BE2C (cell line): Measurements from ENCODE around the gene EYA2.

Source experiments
- DNase-seq: peaks from one replicate; pipeline ENCODE4 v3.0.0-alpha.2; 2020
- H3K27me3 ChIP-seq: fragments of 250-450 bp; sonication (Bioruptor Pico); 2 replicates; pipeline ENCODE4 v1.5.1; 2020; ENCODE audit warnings: mild to moderate bottlenecking
- H3K36me3 ChIP-seq: fragments of 250-450 bp; sonication (Bioruptor Pico); 2 replicates; pipeline ENCODE4 v1.5.1; 2020; ENCODE audit warnings: mild to moderate bottlenecking
- H3K4me1 ChIP-seq: fragments of 250-450 bp; sonication (Bioruptor Pico); 2 replicates; pipeline ENCODE4 v1.5.1; 2020
- H3K4me3 ChIP-seq: 2 replicates; pipeline ENCODE4 v1.5.1; 2011; ENCODE audit warnings: low read depth, low read length
- H3K9me3 ChIP-seq: fragments of 250-450 bp; sonication (Bioruptor Pico); 2 replicates; pipeline ENCODE4 v1.5.1; 2020
- TF ChIP-seq, protein P1 (sequence below): IDR thresholded peaks from 2 replicates; pipeline ENCODE4 v1.5.1; 2012; ENCODE audit warnings: mild to moderate bottlenecking, low read depth, low read length

EYA2 gene

DNA sequence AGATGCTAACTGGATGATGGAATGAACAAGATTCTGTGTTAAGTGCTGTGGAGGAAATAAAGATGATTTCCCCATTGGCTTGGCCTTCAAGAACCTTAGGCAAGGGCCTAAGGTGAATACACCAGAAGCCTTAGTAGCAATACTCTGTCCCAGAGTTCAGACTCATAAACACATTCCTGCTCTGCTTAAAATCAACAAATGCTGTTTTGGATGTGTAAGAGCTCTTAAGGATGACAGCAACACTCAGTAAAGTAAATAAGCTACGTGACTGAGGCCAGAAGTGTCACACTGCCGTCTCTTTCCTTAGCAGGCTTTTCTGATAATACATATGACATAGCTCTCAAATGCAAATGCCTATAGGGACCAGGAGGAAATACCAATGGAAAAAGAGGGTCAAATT lies 90.6 kb downstream of the EYA2 start:
- Histone ChIP-seq H3K9me3 (no peaks in the 10 kb centered on the region), H3K4me3 (no peak overlapping the region), H3K36me3 (no peaks in the 10 kb centered on the region), H3K4me1 (no peaks in the 10 kb centered on the region), H3K27me3 (no peaks in the 10 kb centered on the region; the same call in 1 of the 2 replicates)
- TF ChIP-seq, protein P1, sequence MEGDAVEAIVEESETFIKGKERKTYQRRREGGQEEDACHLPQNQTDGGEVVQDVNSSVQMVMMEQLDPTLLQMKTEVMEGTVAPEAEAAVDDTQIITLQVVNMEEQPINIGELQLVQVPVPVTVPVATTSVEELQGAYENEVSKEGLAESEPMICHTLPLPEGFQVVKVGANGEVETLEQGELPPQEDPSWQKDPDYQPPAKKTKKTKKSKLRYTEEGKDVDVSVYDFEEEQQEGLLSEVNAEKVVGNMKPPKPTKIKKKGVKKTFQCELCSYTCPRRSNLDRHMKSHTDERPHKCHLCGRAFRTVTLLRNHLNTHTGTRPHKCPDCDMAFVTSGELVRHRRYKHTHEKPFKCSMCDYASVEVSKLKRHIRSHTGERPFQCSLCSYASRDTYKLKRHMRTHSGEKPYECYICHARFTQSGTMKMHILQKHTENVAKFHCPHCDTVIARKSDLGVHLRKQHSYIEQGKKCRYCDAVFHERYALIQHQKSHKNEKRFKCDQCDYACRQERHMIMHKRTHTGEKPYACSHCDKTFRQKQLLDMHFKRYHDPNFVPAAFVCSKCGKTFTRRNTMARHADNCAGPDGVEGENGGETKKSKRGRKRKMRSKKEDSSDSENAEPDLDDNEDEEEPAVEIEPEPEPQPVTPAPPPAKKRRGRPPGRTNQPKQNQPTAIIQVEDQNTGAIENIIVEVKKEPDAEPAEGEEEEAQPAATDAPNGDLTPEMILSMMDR, result no peak
- DNase-seq, result no peak

GRCh38 chr20:46985671-46986070 lies 91.0 kb downstream of the EYA2 start:
- H3K4me1 ChIP-seq, result no peaks in the 10 kb centered on the region
- no peaks in the 10 kb centered on the region for H3K36me3 ChIP-seq
- DNase-seq, result no peak
- H3K4me3 ChIP-seq, result no peak overlapping the region
- no peaks in the 10 kb centered on the region; the same call in 1 of the 2 replicates for H3K27me3 ChIP-seq
- TF ChIP-seq, protein P1, result no peak
- H3K9me3 ChIP-seq, result no peaks in the 10 kb centered on the region

GRCh38 chr20:46987001-46987400 lies 92.4 kb downstream of the EYA2 start:
- Histone ChIP-seq H3K4me3 (no peak overlapping the region), H3K27me3 (no peaks in the 10 kb centered on the region), H3K36me3 (no peaks in the 10 kb centered on the region), H3K4me1 (no peaks in the 10 kb centered on the region), H3K9me3 (no peaks in the 10 kb centered on the region)
- no peak for DNase-seq
- TF ChIP-seq, protein P1, result no peak

DNA sequence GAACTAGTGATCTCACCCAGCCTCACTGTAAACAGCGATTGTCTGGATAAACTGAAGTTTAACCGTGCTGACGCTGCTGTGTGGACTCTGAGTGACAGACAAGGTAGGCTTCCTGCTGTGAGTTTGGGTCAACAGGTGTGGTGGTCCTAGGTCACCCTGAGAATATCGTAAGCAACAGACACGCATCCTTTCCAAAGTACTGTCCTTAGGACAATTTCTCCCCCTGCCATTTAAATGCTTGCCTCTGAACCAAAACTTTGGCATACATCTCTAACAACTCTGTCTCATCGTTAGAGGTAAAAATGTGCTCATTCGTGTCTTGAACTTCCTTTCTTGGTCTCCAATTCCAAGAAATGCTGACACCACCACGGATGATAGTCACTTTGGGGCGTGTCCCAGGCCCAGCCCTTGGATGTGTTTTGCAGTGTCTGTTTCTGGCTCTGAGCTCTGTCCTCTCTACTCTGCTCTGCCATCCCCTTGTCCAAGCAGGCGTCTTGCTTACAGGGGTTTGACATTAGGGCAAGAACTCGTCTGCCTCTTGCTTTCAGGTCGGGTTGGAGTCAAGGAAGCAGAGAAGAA lies 95.5 kb downstream of the EYA2 start:
- Histone ChIP-seq H3K4me3 (no peak overlapping the region), H3K36me3 (no peaks in the 10 kb centered on the region), H3K9me3 (no peaks in the 10 kb centered on the region), H3K4me1 (no peaks in the 10 kb centered on the region), H3K27me3 (no peaks in the 10 kb centered on the region)
- no peak for DNase-seq
- TF ChIP-seq, protein P1, result no peak

DNA sequence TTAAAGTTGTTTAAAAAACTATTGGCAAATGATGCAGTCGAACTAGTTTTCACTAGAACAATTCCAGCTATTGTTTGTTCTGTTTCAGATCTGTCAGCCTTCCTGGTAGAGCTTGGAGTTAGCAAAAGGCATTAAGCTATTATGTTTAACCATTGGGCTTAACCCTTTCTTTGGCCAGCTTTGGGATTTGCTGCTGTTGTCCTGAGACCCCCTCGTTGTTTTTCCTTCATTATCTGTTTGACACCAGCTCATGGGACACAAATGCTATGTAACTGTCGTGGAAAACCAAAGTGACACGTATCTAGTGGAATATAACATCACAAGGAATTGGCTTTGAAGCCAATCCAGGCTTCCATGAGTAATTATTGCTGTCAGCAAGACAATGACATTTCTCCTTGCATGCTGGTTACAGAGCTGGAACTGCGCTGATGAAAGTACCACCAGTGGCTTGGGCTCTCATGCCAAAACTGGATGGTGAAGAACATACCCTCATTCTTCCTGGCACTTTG lies 96.0 kb downstream of the EYA2 start:
- Histone ChIP-seq H3K36me3 (no peaks in the 10 kb centered on the region), H3K4me1 (no peaks in the 10 kb centered on the region)
- no peak for DNase-seq

DNA sequence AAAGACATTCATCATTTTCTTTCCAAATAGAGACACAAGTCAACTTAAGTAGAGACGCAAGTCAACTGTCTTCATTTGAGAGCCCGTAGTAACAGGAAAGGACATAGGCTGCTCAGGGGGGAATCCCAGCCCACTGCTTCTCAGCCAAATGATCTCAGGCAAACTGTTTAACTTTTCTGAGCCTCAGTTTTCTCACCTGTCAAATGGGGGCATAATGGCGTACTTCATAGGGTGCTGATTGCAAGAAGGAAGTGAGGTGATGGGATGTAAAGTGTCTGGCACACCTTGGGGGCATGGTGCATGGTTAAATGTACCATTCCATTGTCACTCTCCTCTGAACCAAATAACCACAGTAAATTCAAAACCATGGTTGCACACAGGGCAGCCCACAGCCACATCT lies 96.5 kb downstream of the EYA2 start:
- TF ChIP-seq, protein P1, result no peak
- H3K36me3 ChIP-seq, result no peaks in the 10 kb centered on the region
- H3K4me3 ChIP-seq, result no peak overlapping the region
- no peaks in the 10 kb centered on the region for H3K4me1 ChIP-seq
- no peaks in the 10 kb centered on the region for H3K9me3 ChIP-seq
- H3K27me3 ChIP-seq, result no peaks in the 10 kb centered on the region
- DNase-seq, result no peak

More for the DNA sequence above, 96.0 kb downstream of the EYA2 start:
- TF ChIP-seq, protein P1, result no peak
- H3K27me3 ChIP-seq, result no peaks in the 10 kb centered on the region
- no peaks in the 10 kb centered on the region for H3K9me3 ChIP-seq
- no peak overlapping the region for H3K4me3 ChIP-seq
